Inflammatory macrophage treated with lipopolysaccharide for 1 hour (primary cell): ENCODE results near the gene C6orf89.

Experiments
- DNase-seq, 2 donors: peaks; one replicate each; pipeline ENCODE4 v3.0.0-alpha.2; 2020 to 2022

Gene C6orf89

DNA sequence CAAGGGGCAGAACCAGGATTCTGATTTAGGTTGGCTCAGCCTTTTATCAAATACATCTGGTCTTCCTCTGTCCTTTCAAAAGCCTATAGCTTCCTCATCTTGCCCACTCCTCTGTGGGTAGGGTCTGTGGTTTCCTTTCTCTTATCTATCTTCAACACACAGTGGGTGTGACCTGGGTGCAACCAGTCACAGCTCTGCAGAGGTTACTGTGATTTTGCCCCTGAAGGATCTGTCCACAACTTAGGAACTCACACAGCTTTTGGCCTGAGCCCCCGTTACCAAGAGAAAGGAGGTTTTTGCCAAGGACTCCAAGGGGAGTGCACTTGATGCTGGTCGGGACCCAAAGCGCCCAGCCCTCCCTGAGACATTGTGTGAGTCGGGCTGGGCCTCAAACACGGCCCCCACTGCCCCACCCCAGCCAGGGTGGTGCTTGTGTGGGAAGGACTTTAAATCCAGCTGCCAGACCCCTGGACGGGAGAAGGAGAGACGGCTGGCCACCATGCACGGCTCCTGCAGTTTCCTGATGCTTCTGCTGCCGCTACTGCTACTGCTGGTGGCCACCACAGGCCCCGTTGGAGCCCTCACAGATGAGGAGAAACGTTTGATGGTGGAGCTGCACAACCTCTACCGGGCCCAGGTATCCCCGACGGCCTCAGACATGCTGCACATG, 68.6 kb downstream of the C6orf89 start, which contains the start of gene PI16:
PI16 (plus strand) TSS at position 477 of the 670 bp plus-strand sequence; CDS start at position 500, 23 bp downstream.
- no peak for DNase-seq

DNA sequence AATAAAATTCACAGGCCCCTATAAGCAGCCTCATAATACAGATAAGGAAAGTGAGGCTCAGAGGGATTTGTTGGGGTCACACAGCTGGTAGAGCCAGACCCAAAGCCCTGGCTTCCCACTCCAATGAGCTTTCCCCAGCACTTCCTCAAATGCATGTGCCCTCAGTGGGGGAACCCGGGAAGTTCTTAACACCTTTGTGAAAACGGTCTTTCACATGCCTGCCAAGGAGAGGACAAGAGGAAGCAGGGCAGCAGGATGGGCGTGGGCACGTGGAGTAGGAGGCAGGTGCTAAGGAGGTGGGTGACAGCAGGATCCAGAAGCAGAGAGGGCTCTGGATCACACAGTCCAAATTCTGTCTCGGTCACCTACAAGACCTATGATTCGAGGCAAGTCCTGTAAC, 69.4 kb downstream of the C6orf89 start:
- DNase-seq = peak; percentile 7 to 15

- no peak for DNase-seq
Measured at GRCh38 chr6:36955671-36956445, 70.1 kb downstream of the C6orf89 start.

DNA sequence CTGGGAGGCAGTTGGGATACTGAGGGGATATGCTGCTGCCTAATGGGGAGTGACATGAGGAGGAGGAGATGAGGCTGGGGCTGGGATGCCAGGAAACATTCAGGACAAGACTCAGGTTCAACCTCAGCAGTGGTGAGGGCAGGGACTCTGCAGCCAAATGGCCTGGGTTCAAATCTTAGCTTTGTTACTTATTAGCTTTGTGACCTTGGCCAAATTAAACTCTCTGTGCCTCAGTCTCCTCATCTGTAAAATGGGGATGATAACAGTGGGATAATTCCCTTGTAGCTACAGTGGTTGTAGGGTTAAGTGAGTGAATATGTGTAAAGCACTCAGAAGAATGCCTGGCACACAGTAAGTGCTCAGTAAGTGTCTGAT, 70.7 kb downstream of the C6orf89 start:
- no peak for DNase-seq

DNA sequence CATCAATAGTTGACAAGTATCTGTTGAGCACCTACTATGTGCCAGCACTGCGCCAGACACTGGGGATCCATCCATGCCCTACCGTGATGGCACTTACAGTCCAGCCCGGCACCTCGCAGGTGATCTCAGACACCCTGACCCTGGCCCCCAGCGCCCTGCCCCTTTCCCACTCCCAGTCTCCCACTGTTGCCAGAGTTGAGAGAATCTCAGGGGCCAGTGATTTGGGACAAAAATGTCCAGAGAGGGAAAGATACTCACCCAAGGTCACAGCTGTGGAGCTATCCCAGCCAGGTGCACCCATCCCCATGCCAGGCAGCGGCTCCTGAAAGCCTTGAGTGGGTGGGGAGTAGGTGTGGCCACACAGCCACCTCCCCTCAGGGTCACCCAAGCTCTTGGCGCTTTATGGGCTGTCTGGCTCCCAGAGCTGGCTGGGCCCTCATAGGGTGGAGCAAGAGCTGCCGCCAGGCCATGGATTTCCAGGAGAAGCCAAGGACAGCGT, 72.1 kb downstream of the C6orf89 start:
- DNase-seq = no peak

GRCh38 chr6:36958775-36959554, 73.2 kb downstream of the C6orf89 start:
- no peak for DNase-seq

- DNase-seq = no peak
Measured at GRCh38 chr6:36959555-36960250, 74.0 kb downstream of the C6orf89 start.

DNA sequence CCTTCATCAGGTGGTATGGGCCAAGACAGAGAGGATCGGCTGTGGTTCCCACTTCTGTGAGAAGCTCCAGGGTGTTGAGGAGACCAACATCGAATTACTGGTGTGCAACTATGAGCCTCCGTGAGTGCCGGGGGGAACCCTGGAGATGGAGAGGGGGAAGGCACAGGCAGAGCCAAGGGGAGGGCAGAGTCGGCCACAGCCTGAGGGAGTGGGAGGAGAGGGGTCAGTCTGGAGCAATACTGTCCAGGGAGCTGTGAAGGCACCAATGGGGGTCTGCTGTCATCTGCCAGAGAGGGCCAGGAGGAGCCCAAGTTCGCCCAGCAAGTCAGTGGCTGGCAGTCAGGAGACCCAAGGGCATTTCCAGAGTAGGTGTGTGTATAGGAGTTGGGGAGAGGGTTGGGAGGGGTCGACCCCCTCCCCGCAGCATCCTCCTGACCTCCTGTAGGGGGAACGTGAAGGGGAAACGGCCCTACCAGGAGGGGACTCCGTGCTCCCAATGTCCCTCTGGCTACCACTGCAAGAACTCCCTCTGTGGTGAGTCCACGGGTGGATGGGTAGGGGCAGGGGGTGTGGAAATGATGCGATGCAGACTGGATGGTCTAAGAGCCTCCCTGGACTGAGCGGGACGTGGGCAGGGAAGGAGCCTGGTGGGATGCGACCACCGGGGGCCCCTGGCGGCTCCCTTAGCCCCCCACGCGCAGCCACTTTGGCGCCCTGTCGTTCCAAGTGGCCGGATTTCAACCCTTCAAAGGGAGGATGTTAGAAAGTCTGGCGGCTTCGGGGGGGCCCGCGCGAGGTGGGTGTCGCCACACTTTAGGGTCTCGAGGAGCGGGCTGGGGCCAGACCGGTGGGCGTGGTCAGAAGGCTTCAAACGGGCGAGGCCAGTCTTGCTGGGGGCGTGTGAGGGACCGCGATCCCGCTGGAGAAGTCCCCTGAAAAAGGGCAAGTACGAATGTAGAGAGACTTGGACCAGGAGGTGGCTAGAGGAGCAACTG, 76.0 kb downstream of the C6orf89 start:
- DNase-seq = no peak

- DNase-seq = peak; percentile 92 to 99
Measured at GRCh38 chr6:36962874-36963273, 77.1 kb downstream of the C6orf89 start.

DNA sequence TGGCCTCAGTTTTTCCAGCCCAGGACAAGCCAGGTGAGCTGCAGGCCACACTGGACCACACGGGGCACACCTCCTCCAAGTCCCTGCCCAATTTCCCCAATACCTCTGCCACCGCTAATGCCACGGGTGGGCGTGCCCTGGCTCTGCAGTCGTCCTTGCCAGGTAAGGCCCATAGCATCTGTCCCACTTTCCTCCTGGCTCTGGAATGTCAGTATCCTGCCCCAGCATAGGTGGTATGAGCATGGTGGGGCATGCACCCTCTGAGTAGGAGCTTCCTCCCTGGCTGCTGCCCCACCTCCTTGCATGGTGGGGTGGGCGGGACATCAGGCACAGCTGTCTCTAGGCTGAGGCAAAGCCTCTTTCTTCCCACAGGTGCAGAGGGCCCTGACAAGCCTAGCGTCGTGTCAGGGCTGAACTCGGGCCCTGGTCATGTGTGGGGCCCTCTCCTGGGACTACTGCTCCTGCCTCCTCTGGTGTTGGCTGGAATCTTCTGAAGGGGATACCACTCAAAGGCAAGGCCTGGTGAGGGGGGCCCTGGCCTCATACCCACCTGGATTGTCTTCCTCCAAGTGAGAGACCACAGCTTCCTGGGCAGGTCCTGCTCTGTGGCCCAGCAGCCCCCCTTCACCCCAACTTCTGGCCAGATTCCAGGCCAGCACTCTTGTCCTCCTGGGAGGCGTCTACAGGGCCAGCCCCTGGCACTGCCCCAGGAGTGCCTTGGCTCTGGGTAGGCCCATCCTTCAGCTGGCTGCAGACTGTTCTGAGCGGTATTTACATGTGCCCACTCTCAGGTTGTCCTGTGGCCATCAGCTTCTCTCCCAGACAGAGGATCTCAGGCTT, 77.9 kb downstream of the C6orf89 start:
- DNase-seq = no peak

GRCh38 chr6:36964349-36964748, 78.6 kb downstream of the C6orf89 start:
- DNase-seq = no peak

DNA sequence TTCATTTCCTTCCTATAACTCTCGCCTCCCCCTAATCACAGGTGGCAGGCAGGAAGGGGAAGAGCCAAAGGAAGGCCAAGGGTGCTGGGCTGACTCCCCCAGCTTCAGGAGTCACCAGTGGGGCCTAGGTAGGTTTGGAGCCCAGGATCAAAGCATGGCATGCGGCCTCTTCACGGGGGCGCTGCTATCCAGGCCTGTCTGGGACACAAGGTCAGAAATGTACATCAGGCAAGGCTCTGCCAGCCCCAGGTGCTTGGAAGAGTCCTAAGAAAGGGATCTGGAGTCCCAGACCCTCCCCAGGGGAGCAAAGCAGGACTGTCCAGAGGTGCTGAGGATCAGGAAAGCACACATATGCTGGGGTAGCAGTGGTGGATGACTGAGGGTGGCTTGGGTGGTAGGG, 79.2 kb downstream of the C6orf89 start:
- no peak for DNase-seq

- DNase-seq = no peak
Measured at GRCh38 chr6:36967301-36967700, 81.5 kb downstream of the C6orf89 start.

DNA sequence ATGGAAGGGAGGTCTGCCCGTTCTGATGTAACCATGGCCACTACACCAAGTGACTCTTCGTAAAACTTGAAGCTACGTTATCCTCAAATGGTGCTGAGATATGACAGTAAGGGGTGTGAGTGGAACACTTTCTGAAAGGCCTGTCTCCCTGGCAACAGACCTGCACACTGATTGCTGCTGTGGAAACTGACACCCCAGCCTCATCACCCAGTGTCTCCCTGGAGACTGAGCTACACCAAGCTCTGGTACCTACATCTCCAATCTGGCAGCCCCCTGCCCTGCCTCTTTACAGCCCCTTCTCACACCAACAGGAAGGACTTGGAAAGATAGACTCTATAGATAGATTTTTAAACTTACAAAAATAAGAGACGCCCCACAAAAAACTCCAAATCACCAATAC, 82.0 kb downstream of the C6orf89 start:
- no peak for DNase-seq

DNA sequence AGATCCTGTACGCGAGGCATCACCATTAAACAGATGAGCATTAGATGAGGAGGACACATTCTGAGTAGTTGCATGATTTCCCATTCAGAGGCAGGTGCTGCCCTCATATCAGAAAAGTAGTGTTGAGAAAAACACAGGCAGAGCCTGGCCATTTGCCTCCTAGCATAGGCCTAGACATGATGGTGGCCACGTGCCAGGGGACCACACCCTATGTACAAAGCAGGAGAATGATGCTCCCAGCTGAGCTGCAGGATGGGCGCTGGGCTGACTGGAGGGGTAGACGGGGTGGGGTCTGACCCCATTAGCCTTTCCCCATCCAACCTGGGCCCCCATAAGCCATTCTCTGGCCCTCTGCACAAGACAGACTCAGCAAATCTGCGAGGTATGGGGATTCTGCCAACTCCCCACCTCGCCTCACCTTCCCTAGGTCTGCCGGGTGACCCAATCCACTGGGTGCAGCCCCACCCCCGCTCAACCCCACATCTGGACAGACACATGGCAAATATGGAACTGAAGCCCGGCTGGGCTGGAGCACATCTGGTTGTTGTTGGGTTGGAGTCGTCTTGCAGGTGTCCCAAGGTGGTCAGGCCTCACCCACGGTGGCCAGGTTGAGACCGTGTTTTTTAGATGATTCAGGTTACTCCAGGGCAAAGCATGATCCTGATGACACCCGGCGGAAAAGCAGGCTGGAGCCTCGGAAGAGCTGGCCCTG, 82.7 kb downstream of the C6orf89 start:
- no peak for DNase-seq

GRCh38 chr6:36969240-36969691, 83.5 kb downstream of the C6orf89 start:
- no peak for DNase-seq

- no peak for DNase-seq
Measured at GRCh38 chr6:36969988-36970891, 84.5 kb downstream of the C6orf89 start.
